CD8-positive, alpha-beta memory T cell (primary cell): ENCODE measurements around the gene WDR33. TPM values are rescaled to one million over a fixed set of nuclear protein-coding genes. Genes with fewer than 3 reads are reported as not detected.

Source experiments
- CTCF ChIA-PET: fragments of 350-600 bp; sonication (Branson Sonifier 250); formaldehyde crosslinking; loops from one replicate; lab custom pipeline; 2021; ENCODE audit warnings: antibody characterized with exemption; lab: Charles Lee
- POLR2A ChIA-PET: fragments of 350-600 bp; sonication (Branson Sonifier 250); formaldehyde crosslinking; loops from one replicate; lab custom pipeline; 2021; ENCODE audit warnings: antibody characterized with exemption; lab: Charles Lee
- DNase-seq, 5 donors: peaks; one replicate each; pipeline versions ENCODE4 v3.0.0 to v3.0.0-alpha.2; 2020 to 2022; ENCODE audit warnings: mixed read lengths in 1 of 5
- H3K27ac ChIP-seq: one replicate; pipeline ENCODE4 v1.7.0; 2013; ENCODE audit warnings: low read depth, mild to moderate bottlenecking, low read length, moderate library complexity
- H3K27me3 ChIP-seq: 2 replicates; pipeline ENCODE4 v1.7.0; 2013; ENCODE audit warnings: low read length, mild to moderate bottlenecking; ENCODE audit not compliant: insufficient read depth, poor library complexity, severe bottlenecking
- H3K36me3 ChIP-seq: 2 replicates; pipeline ENCODE4 v1.7.0; 2013; ENCODE audit warnings: mild to moderate bottlenecking, low read length, moderate library complexity; ENCODE audit not compliant: insufficient read depth
- H3K4me1 ChIP-seq: 2 replicates; pipeline ENCODE4 v1.7.0; 2013; ENCODE audit warnings: mild to moderate bottlenecking, low read length, moderate library complexity; ENCODE audit not compliant: insufficient read depth
- H3K4me3 ChIP-seq: 2 replicates; pipeline ENCODE4 v1.7.0; 2013; ENCODE audit warnings: mild to moderate bottlenecking, low read length
- H3K9me3 ChIP-seq: 2 replicates; pipeline ENCODE4 v1.7.0; 2013; ENCODE audit warnings: mild to moderate bottlenecking, low read length
- H3K27ac Mint-ChIP-seq, 8 donors: one replicate each; pipeline ENCODE4 v1.8.0; 2020 to 2021; ENCODE audit warnings: mixed read lengths in 8 of 8, mild to moderate bottlenecking in 6 of 8, inconsistent platforms in 3 of 8, moderate library complexity in 3 of 8
- H3K27me3 Mint-ChIP-seq, 2 donors: one replicate each; pipeline ENCODE4 v1.8.0; 2020 to 2021; ENCODE audit warnings: mixed read lengths in 2 of 2, mild to moderate bottlenecking in 1 of 2, moderate library complexity in 1 of 2
- H3K36me3 Mint-ChIP-seq, 3 donors: one replicate each; pipeline ENCODE4 v1.8.0; 2020 to 2021; ENCODE audit warnings: mixed read lengths in 3 of 3, inconsistent platforms in 1 of 3, mild to moderate bottlenecking in 1 of 3
- H3K4me1 Mint-ChIP-seq, 3 donors: one replicate each; pipeline ENCODE4 v1.8.0; 2020 to 2021; ENCODE audit warnings: mixed read lengths in 3 of 3, inconsistent platforms in 1 of 3, mild to moderate bottlenecking in 1 of 3
- H3K4me3 Mint-ChIP-seq, 7 donors: one replicate each; pipeline ENCODE4 v1.8.0; 2020 to 2021; ENCODE audit warnings: mixed read lengths in 7 of 7, mild to moderate bottlenecking in 6 of 7, moderate library complexity in 4 of 7, inconsistent platforms in 2 of 7
- H3K9me3 Mint-ChIP-seq, 5 donors: one replicate each; pipeline ENCODE4 v1.8.0; 2020 to 2022; ENCODE audit warnings: mixed read lengths in 5 of 5, mild to moderate bottlenecking in 3 of 5, moderate library complexity in 2 of 5, inconsistent platforms in 1 of 5
- polyA plus RNA-seq: library from polyadenylated mRNA; unstranded; fragments of 300-500 nt; fragmentation: Illumina TruSeq; gene quantifications from one replicate; pipeline ENCODE4 v1.2.3, GENCODE V29; 2021
- total RNA-seq, 2 experiments: library from RNA; stranded (reverse); gene quantifications; one replicate each; pipeline ENCODE4 v1.2.3, GENCODE V29; 2021

The WDR33 gene
- total and polyA plus RNA-seq, 3 experiments from 2014 or later = 51.6 to 88.1 (median 84.8) TPM

- CTCF ChIA-PET = interaction anchor here (1.3 kb wide), 1 partner anchor 26 kb away, joined by 3 read pairs; no protein-coding TSS in a partner anchor
- POLR2A ChIA-PET = interaction anchor here (0.6 kb wide), 1 partner anchor 26 kb away, joined by 3 read pairs; the partner anchor contains the start of gene SFT2D3
- Mint-ChIP-seq H3K4me1 (peaks cover 11 to 12% (median 12%) of the 10 kb centered on the region in 3 donors), H3K4me3 (peak within 1 kb of the TSS; percentile 24 to 82 (median 76)), H3K9me3 (no peaks in the 10 kb centered on the region), H3K36me3 (no peaks in the 10 kb centered on the region), H3K27me3 (peaks cover 58 to 67% of the 10 kb centered on the region in 2 donors), H3K27ac (no peak within 1 kb of the TSS)
- Histone ChIP-seq H3K4me3 (no peak within 1 kb of the TSS), H3K4me1 (no peaks in the 10 kb centered on the region), H3K9me3 (no peaks in the 10 kb centered on the region), H3K36me3 (no peaks in the 10 kb centered on the region), H3K27me3 (peaks cover 31% of the 10 kb centered on the region), H3K27ac (no peak within 1 kb of the TSS)
- no peak for DNase-seq
These were observed 135.4 kb downstream of the WDR33 start, which contains the start of gene LIMS2 for GRCh38 chr2:127675331-127676261. Gene LIMS2 (minus strand): TSS chr2:127675530. CDS start chr2:127675024, 506 bp downstream.

- Histone ChIP-seq H3K27ac (no peak overlapping the region), H3K9me3 (no peaks in the 10 kb centered on the region), H3K4me3 (no peak overlapping the region), H3K36me3 (no peaks in the 10 kb centered on the region), H3K27me3 (peaks cover 31% of the 10 kb centered on the region), H3K4me1 (no peaks in the 10 kb centered on the region)
- DNase-seq = peak in 1 of 5 donors; percentile 10
- Mint-ChIP-seq H3K27ac (no peak overlapping the region), H3K4me3 (peak overlapping the region in 6 of 7 donors; percentile 62 to 77 (median 70)), H3K4me1 (peaks cover 11 to 12% (median 12%) of the 10 kb centered on the region in 3 donors), H3K27me3 (peaks cover 65 to 78% of the 10 kb centered on the region in 2 donors), H3K9me3 (no peaks in the 10 kb centered on the region), H3K36me3 (no peaks in the 10 kb centered on the region)
- POLR2A ChIA-PET = no interaction called here
- CTCF ChIA-PET = no interaction called here
These were observed 136.4 kb downstream of the WDR33 start for GRCh38 chr2:127674241-127675209.

- H3K36me3 Mint-ChIP-seq = no peaks in the 10 kb centered on the region
- H3K27ac Mint-ChIP-seq = no peak overlapping the region
- Histone ChIP-seq H3K9me3 (no peaks in the 10 kb centered on the region), H3K4me3 (no peak overlapping the region), H3K27me3 (peaks cover 36% of the 10 kb centered on the region), H3K36me3 (no peaks in the 10 kb centered on the region), H3K27ac (no peak overlapping the region), H3K4me1 (no peaks in the 10 kb centered on the region)
- POLR2A ChIA-PET = no interaction called here
- H3K4me3 Mint-ChIP-seq = peak overlapping the region in 6 of 7 donors; percentile 25 to 75 (median 64)
- CTCF ChIA-PET = no interaction called here
- peaks cover 11 to 12% (median 12%) of the 10 kb centered on the region in 3 donors for H3K4me1 Mint-ChIP-seq
- no peak for DNase-seq
- H3K9me3 Mint-ChIP-seq = no peaks in the 10 kb centered on the region
- peaks cover 70 to 79% of the 10 kb centered on the region in 2 donors for H3K27me3 Mint-ChIP-seq
These were observed 137.5 kb downstream of the WDR33 start for GRCh38 chr2:127673291-127674069.

GRCh38 chr2:127672341-127673224, 138.4 kb downstream of the WDR33 start:
- CTCF ChIA-PET = no interaction called here
- H3K27me3 Mint-ChIP-seq = peaks cover 69 to 73% of the 10 kb centered on the region in 2 donors

GRCh38 chr2:127671557-127672302, 139.2 kb downstream of the WDR33 start:
- CTCF ChIA-PET = no interaction called here
- Histone ChIP-seq H3K27ac (no peak overlapping the region), H3K4me1 (no peaks in the 10 kb centered on the region), H3K9me3 (no peaks in the 10 kb centered on the region), H3K27me3 (peaks cover 29% of the 10 kb centered on the region), H3K4me3 (no peak overlapping the region), H3K36me3 (no peaks in the 10 kb centered on the region)
- Mint-ChIP-seq H3K9me3 (no peaks in the 10 kb centered on the region), H3K4me3 (no peak overlapping the region), H3K4me1 (peaks cover 11 to 12% (median 12%) of the 10 kb centered on the region in 3 donors), H3K36me3 (no peaks in the 10 kb centered on the region), H3K27ac (no peak overlapping the region), H3K27me3 (peaks cover 69 to 72% of the 10 kb centered on the region in 2 donors)
- POLR2A ChIA-PET = no interaction called here
- DNase-seq = no peak

More at GRCh38 chr2:127672341-127673224, 138.4 kb downstream of the WDR33 start:
- peaks cover 11 to 12% (median 12%) of the 10 kb centered on the region in 3 donors for H3K4me1 Mint-ChIP-seq
- Histone ChIP-seq H3K9me3 (no peaks in the 10 kb centered on the region), H3K4me3 (no peak overlapping the region), H3K36me3 (no peaks in the 10 kb centered on the region), H3K27me3 (peaks cover 33% of the 10 kb centered on the region), H3K4me1 (no peaks in the 10 kb centered on the region), H3K27ac (no peak overlapping the region)
- H3K9me3 Mint-ChIP-seq = no peaks in the 10 kb centered on the region
- H3K4me3 Mint-ChIP-seq = peak overlapping the region in 1 of 7 donors; percentile 15
- POLR2A ChIA-PET = no interaction called here
- H3K27ac Mint-ChIP-seq = no peak overlapping the region
- no peak for DNase-seq
- H3K36me3 Mint-ChIP-seq = no peaks in the 10 kb centered on the region

GRCh38 chr2:127670957-127671290, 140.0 kb downstream of the WDR33 start:
- H3K4me1 ChIP-seq = no peaks in the 10 kb centered on the region
- CTCF ChIA-PET = no interaction called here
- Mint-ChIP-seq H3K27me3 (peaks cover 65 to 73% of the 10 kb centered on the region in 2 donors), H3K36me3 (peaks cover 0 to 1% (median 0%) of the 10 kb centered on the region in 3 donors), H3K4me3 (peak overlapping the region in 1 of 7 donors; percentile 28), H3K9me3 (no peaks in the 10 kb centered on the region), H3K27ac (no peak overlapping the region), H3K4me1 (peaks cover 9% of the 10 kb centered on the region in 3 donors)
- POLR2A ChIA-PET = no interaction called here
- peaks cover 20% of the 10 kb centered on the region for H3K27me3 ChIP-seq
- DNase-seq = no peak
- no peak overlapping the region for H3K27ac ChIP-seq
- no peaks in the 10 kb centered on the region for H3K36me3 ChIP-seq
- no peaks in the 10 kb centered on the region for H3K9me3 ChIP-seq
- no peak overlapping the region for H3K4me3 ChIP-seq
